Naive B cell (primary cell): ENCODE data around the gene ZNF148. TPM values are rescaled to one million over a fixed set of nuclear protein-coding genes. Genes with fewer than 3 reads are reported as not detected.
A peak's percentile ranks its signal among the peaks of the same experiment; 100 is the strongest.
"Not testable (repeated sequence)": the region's sequence is repeated elsewhere in the genome, so short reads cannot be mapped to it uniquely, and the experiment has no call there.

Experiments used
- ATAC-seq, 2 donors: fragments of 150-1000 bp; cut with Tn5 transposase; 2 replicates each; pipeline ENCODE4 v1.10.0; 2021; ENCODE audit warnings: low read depth in 2 of 2, mild to moderate bottlenecking in 2 of 2, moderate library complexity in 2 of 2
- DNase-seq: peaks from one replicate; pipeline ENCODE4 v3.0.0; 2022
- H3K27ac Mint-ChIP-seq, 6 donors: one replicate each; pipeline ENCODE4 v1.8.0; 2020 to 2022; ENCODE audit warnings: mild to moderate bottlenecking in 6 of 6, mixed read lengths in 6 of 6, moderate library complexity in 5 of 6, inconsistent platforms in 2 of 6
- H3K27me3 Mint-ChIP-seq, 3 donors: one replicate each; pipeline ENCODE4 v1.8.0; 2021 to 2022; ENCODE audit warnings: mixed read lengths in 3 of 3, mild to moderate bottlenecking in 1 of 3
- H3K36me3 Mint-ChIP-seq, 2 donors: one replicate each; pipeline ENCODE4 v1.8.0; 2020 to 2022; ENCODE audit warnings: mixed read lengths in 2 of 2, inconsistent platforms in 1 of 2, mild to moderate bottlenecking in 1 of 2
- H3K4me1 Mint-ChIP-seq, 3 donors: one replicate each; pipeline ENCODE4 v1.8.0; 2020 to 2022; ENCODE audit warnings: mixed read lengths in 3 of 3, inconsistent platforms in 1 of 3, mild to moderate bottlenecking in 1 of 3, moderate library complexity in 1 of 3
- H3K4me3 Mint-ChIP-seq, 8 donors: one replicate each; pipeline ENCODE4 v1.8.0; 2020 to 2022; ENCODE audit warnings: mild to moderate bottlenecking in 8 of 8, mixed read lengths in 8 of 8, moderate library complexity in 8 of 8, inconsistent platforms in 2 of 8
- H3K9me3 Mint-ChIP-seq, 7 donors: one replicate each; pipeline ENCODE4 v1.8.0; 2020 to 2022; ENCODE audit warnings: mixed read lengths in 7 of 7, mild to moderate bottlenecking in 5 of 7, inconsistent platforms in 2 of 7, moderate library complexity in 1 of 7
- polyA plus RNA-seq, 6 donors: library from polyadenylated mRNA; unstranded; fragments of 300-500 nt; fragmentation: Illumina TruSeq; gene quantifications; one replicate each; pipeline ENCODE4 v1.2.3, GENCODE V29; 2021; ENCODE audit warnings: low read depth in 6 of 6

ZNF148 gene
- polyA plus RNA-seq, 6 donors from 2014 or later: 81.2 to 102 (median 96.2) TPM

DNA sequence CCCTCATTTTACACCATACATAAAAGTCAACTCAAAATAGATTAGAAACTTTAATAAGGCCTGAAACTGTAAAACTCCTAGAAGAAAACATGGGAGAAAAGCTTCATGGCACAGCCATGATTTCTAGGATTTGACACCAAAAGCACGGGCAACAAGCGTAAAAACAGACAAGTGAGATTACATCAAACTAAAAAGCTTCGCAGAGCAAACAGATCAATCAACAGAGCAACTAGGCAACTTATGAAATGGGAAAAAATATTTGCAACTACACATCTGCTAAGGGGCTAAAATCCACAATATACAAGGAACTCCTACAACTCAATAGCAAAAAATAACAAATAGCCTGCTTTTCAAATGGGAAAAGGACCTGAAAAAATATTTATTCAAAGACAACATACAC is 26.1 kb downstream of the ZNF148 start:
- ATAC-seq (no peak), DNase-seq (no peak)
- Mint-ChIP-seq H3K4me1 (peaks cover 65 to 87% (median 81%) of the 10 kb centered on the region in 3 donors), H3K9me3 (peaks cover 15 to 27% (median 23%) of the 10 kb centered on the region in 7 donors), H3K27ac (peak overlapping the region in 3 of 6 donors; percentile 42 to 74 (median 64)), H3K36me3 (peaks cover 26 to 27% of the 10 kb centered on the region in 2 donors), H3K27me3 (no peaks in the 10 kb centered on the region), H3K4me3 (peak overlapping the region in 5 of 8 donors; percentile 0 to 73 (median 26))

DNA sequence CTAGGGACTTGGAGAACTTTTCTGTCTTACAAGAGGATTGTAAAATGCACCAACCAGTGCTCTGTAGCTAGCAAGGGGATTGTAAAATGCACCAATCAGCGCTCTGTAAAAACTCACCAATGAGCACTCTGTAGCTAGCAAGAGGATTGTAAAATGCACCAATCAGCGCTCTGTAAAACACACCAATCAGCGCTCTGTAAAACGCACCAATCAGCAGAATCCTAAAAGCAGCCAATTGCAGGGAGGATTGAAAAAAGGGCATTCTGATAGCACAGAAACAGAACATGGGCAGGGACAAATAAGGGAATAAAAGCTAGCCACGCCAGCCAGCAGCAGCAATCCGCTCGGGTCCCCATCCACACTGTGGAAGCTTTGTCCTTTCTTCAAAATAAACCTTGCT is 31.8 kb downstream of the ZNF148 start:
- not testable (repeated sequence) for H3K27me3 Mint-ChIP-seq, H3K27ac Mint-ChIP-seq, ATAC-seq, DNase-seq, H3K4me3 Mint-ChIP-seq
- H3K4me1 Mint-ChIP-seq: peaks cover 37 to 64% (median 63%) of the 10 kb centered on the region in 3 donors
- H3K9me3 Mint-ChIP-seq: peaks cover 15 to 35% (median 32%) of the 10 kb centered on the region in 7 donors
- peaks cover 28 to 44% of the 10 kb centered on the region in 2 donors for H3K36me3 Mint-ChIP-seq

DNA sequence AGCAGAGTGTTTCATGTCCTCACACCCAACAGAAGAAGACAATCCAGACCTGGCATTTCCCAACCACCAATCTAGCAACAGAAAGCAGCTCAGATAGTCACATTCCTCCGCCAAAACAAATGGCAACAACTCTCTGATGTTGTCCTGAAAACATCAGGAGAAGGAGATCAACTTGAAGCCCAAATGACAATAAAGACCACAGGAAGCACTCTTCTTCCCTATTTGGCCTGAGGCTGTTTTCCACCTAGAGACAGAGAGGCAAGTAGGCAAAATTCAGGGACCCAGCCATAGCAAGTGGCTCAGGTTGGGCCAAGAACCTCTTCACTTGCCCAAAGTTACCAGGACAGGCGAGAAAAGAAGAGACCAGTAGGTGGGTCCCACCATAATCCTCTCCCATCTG is 35.0 kb downstream of the ZNF148 start:
- Mint-ChIP-seq H3K27me3 (no peaks in the 10 kb centered on the region), H3K4me3 (no peak overlapping the region), H3K27ac (peak overlapping the region in 2 of 6 donors; percentile 23 to 72), H3K36me3 (peaks cover 15 to 27% of the 10 kb centered on the region in 2 donors), H3K9me3 (peaks cover 7 to 19% (median 17%) of the 10 kb centered on the region in 7 donors), H3K4me1 (peaks cover 33 to 60% (median 58%) of the 10 kb centered on the region in 3 donors)
- no peak for ATAC-seq
- no peak for DNase-seq

DNA sequence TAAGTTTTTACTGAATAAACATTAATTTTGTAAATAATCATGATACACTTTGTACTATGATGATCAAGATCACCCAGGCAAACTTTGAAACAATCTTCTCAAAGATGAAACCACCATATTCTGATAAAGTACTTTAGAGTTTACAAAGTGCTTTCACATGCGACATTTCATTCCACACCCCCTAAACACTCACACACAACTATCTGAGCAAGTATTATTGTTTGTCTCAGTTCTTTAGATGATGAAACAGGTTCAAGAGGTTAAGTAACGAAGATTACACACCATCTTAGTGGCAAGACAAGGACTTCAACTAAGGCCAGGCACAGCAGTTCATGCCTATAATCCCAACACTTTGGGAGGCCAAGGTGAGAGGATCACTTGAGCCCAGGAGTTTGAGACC is 37.6 kb downstream of the ZNF148 start:
- Mint-ChIP-seq H3K9me3 (peaks cover 8 to 13% (median 11%) of the 10 kb centered on the region in 7 donors), H3K4me3 (no peak overlapping the region), H3K27ac (peak overlapping the region in 4 of 6 donors; percentile 12 to 75 (median 32)), H3K4me1 (peaks cover 37 to 61% (median 61%) of the 10 kb centered on the region in 3 donors), H3K36me3 (peaks cover 17 to 18% of the 10 kb centered on the region in 2 donors), H3K27me3 (no peaks in the 10 kb centered on the region)
- DNase-seq (no peak), ATAC-seq (no peak)

DNA sequence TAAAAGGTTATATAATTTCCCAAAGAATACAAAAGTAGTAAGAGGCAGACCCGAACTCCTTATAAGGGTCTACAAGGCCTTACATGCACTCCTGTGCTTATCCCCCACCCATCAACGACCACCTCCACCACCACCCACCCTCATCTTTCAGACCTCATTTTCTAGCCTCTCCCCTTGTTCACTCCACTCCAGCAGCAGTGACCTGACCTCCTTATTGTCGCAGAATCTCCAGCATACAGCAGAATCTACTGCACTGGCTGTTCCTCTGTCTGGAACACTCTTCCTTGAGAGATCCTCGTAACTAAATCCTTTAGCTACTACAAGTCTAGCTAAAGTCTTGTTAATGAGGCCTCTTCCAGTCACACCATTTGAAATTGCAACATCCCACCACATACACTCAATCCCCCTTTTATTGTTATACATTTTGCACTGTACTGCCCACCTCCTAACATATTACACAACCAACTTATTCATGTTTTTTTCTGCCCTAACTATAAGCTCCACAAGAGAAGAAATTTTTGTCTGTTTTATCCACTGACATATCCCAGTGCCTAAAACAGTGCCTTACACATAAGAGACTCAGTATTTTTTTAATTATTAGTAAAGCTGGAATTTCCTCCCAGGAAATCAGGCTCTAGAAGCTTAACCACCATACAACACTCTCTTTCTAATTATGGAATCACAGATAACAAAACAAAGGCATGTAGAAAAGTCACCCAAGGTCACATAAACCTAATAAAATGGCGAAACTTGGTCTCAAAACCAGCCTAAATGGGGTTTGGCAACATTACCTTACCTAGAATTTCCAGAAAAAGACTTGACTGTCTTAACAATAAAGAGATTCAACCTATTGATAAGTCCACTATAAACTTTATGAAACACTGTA is 40.2 kb downstream of the ZNF148 start:
- peaks cover 33 to 50% (median 48%) of the 10 kb centered on the region in 3 donors for H3K4me1 Mint-ChIP-seq

DNA sequence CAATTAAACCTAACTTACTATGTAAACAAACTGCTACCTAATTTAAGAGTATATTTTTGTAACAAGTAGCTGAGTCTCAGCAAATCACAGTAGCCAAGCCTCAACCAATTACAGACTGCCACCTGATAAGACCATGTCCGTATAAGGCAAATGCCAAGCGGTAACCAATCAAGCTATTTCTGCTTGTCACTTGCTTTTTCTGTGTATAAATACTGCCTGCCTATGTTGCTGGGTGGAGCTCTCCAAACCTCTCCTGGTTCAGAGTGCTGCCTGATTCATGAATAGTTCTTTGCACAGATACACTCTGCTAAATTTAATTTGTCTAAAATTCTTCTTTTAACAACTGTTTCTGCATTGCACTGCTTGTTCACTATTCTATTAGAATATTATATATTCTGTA is 42.6 kb downstream of the ZNF148 start:
- H3K27ac Mint-ChIP-seq: peak overlapping the region in 1 of 6 donors; percentile 6
- DNase-seq (no peak), ATAC-seq (no peak)
- H3K4me3 Mint-ChIP-seq: no peak overlapping the region
- no peaks in the 10 kb centered on the region for H3K27me3 Mint-ChIP-seq
- H3K36me3 Mint-ChIP-seq: peaks cover 12 to 17% of the 10 kb centered on the region in 2 donors
- H3K9me3 Mint-ChIP-seq: peaks cover 4 to 8% (median 7%) of the 10 kb centered on the region in 7 donors
- peaks cover 21 to 36% (median 30%) of the 10 kb centered on the region in 3 donors for H3K4me1 Mint-ChIP-seq

More for the DNA sequence above, 40.2 kb downstream of the ZNF148 start:
- H3K27ac Mint-ChIP-seq: peak overlapping the region in 2 of 6 donors; percentile 3 to 42
- peak overlapping the region in 1 of 8 donors; percentile 12 for H3K4me3 Mint-ChIP-seq
- ATAC-seq (no peak), DNase-seq (no peak)
- peaks cover 5 to 8% (median 7%) of the 10 kb centered on the region in 7 donors for H3K9me3 Mint-ChIP-seq
- H3K27me3 Mint-ChIP-seq: no peaks in the 10 kb centered on the region
- H3K36me3 Mint-ChIP-seq: peaks cover 17% of the 10 kb centered on the region in 2 donors

DNA sequence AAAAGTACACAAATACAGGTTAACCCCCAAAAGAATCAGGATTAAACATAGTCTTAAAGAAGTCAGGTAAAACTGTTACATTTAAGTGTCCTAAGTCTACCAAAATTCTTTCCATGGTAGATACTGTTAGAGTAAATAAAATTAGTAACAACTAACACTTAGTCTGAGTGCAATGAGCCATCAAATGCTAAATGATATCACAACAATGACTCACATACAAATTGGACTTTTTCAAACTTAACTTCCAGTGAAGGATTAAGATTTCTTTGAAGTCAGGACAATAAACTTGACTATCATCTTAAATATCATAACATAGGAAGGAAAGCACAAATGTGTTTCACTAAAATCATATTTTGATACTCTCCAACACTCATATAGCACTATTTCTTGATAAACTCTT is 43.9 kb downstream of the ZNF148 start:
- DNase-seq: no peak
- H3K27me3 Mint-ChIP-seq: no peaks in the 10 kb centered on the region
- ATAC-seq: no peak
- no peak overlapping the region for H3K4me3 Mint-ChIP-seq
- H3K36me3 Mint-ChIP-seq: peaks cover 12 to 17% of the 10 kb centered on the region in 2 donors
- peaks cover 6 to 8% (median 7%) of the 10 kb centered on the region in 7 donors for H3K9me3 Mint-ChIP-seq
- peaks cover 20 to 23% (median 20%) of the 10 kb centered on the region in 3 donors for H3K4me1 Mint-ChIP-seq
- no peak overlapping the region for H3K27ac Mint-ChIP-seq

DNA sequence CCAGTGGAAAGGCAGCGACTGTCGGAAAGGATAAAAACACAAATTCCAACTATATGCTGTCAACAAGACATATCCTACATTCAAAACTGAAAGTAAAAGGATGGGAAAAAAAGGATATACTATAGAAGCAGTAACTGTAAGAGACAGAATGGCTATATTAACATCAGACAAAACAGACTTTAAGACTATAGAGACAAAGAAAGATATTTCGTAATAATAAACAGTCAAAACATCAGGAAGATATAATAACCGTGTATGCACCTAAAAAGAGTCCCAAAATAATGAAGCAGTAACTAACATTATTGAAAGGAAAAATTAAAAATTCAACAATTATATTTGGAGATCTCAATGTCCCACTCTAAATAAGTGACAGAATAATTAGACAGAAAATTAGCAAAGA is 48.2 kb downstream of the ZNF148 start:
- Mint-ChIP-seq H3K4me1 (peaks cover 0 to 5% (median 0%) of the 10 kb centered on the region in 3 donors), H3K36me3 (peaks cover 15 to 17% of the 10 kb centered on the region in 2 donors), H3K9me3 (peaks cover 4 to 14% (median 9%) of the 10 kb centered on the region in 7 donors), H3K27ac (peak overlapping the region in 1 of 6 donors; percentile 82), H3K27me3 (no peaks in the 10 kb centered on the region), H3K4me3 (no peak overlapping the region)
- DNase-seq (no peak), ATAC-seq (no peak)

DNA sequence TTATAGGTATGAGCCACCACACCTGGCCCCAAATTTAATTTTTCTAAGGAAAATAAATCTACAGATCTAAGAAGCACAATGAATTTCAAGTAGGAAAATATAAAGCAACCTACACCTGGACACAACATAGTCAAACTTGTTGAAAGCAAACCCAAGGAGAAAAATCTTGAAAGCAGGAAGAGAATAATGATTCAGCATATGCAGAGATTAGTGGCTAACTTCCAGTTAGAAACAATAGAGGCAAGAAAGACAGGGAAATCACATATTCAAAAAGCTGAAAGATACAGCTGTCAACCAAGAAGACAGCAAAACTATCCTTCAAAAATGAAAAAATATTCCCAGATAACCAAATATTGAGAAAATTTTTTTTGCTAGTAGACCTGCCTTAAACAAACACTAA is 49.4 kb downstream of the ZNF148 start:
- peaks cover 12 to 15% of the 10 kb centered on the region in 2 donors for H3K36me3 Mint-ChIP-seq

DNA sequence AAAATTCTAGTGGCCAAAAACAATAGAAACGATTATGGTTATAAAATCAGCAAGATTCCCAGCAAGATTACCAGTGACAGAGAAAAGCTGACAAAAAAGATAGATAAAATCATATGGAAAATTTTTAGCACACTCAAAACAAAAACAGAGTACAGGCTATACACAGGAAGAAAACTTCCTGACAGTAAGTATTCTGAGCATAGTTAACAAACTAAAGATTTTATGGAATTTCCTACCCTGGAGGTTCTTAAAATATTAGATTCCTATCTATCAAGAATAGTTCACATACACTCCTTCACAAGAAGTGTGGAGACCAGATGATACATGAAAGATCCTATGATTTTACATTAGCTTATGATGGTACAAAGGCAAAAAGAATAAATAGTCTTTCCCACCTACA is 50.8 kb downstream of the ZNF148 start:
- no peak overlapping the region for H3K4me3 Mint-ChIP-seq
- no peak for DNase-seq
- peaks cover 12 to 15% of the 10 kb centered on the region in 2 donors for H3K36me3 Mint-ChIP-seq
- peaks cover 4 to 14% (median 9%) of the 10 kb centered on the region in 7 donors for H3K9me3 Mint-ChIP-seq
- H3K27ac Mint-ChIP-seq: no peak overlapping the region
- no peaks in the 10 kb centered on the region for H3K27me3 Mint-ChIP-seq
- ATAC-seq: no peak
- H3K4me1 Mint-ChIP-seq: no peaks in the 10 kb centered on the region

More for the DNA sequence above, 49.4 kb downstream of the ZNF148 start:
- Mint-ChIP-seq H3K9me3 (peaks cover 4 to 14% (median 9%) of the 10 kb centered on the region in 7 donors), H3K4me1 (no peaks in the 10 kb centered on the region), H3K4me3 (no peak overlapping the region), H3K27ac (peak overlapping the region in 2 of 6 donors; percentile 20 to 71), H3K27me3 (no peaks in the 10 kb centered on the region)
- no peak for ATAC-seq
- DNase-seq: no peak

DNA sequence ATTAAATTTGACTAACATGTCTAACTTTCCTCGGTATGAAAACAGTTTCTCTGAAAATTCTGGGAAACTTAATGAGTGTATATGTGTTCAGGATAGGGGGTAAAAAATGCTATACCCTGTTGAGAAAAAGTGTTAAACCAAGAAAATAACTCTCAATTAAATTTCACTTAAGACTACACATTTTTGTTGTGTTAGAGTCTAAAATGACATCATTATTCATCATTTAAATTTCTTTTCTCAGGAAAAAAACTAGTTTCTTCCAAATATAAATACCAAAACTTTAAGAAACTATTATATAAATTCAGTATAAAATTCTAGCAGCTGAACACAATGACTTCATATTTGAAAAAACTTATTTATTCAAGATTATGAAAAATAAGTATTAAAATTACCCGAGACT is 52.2 kb downstream of the ZNF148 start:
- DNase-seq (no peak), ATAC-seq (no peak)
- H3K36me3 Mint-ChIP-seq: peaks cover 12 to 15% of the 10 kb centered on the region in 2 donors
- H3K27ac Mint-ChIP-seq: no peak overlapping the region
- H3K9me3 Mint-ChIP-seq: peaks cover 4 to 14% (median 9%) of the 10 kb centered on the region in 7 donors
- H3K27me3 Mint-ChIP-seq: no peaks in the 10 kb centered on the region
- H3K4me3 Mint-ChIP-seq: no peak overlapping the region
- peaks cover 0 to 8% (median 4%) of the 10 kb centered on the region in 3 donors for H3K4me1 Mint-ChIP-seq

DNA sequence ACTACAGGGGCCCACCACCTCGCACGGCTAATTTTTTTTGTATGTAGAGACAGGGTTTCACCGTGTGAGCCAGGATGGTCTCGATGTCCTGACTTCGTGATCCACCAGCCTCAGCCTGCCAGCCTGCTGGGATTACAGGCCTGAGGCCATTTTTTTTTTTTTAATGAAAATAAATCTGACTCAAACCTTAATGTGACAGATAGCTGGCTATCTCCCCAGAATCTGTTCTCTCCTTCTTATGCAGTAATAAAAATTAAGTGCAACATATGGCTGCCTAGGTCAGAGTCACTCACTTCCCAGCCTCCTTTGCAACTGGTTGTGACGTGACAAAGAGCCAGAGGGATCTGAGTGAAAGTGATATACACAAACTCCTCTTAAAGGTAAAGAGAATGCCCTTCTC is 53.0 kb downstream of the ZNF148 start:
- H3K27ac Mint-ChIP-seq: peak overlapping the region in 2 of 6 donors; percentile 19 to 79
- peaks cover 12 to 15% of the 10 kb centered on the region in 2 donors for H3K36me3 Mint-ChIP-seq
- H3K27me3 Mint-ChIP-seq: no peaks in the 10 kb centered on the region
- H3K9me3 Mint-ChIP-seq: peaks cover 4 to 14% (median 9%) of the 10 kb centered on the region in 7 donors
- peaks cover 3 to 13% (median 7%) of the 10 kb centered on the region in 3 donors for H3K4me1 Mint-ChIP-seq
- DNase-seq (no peak), ATAC-seq (no peak)
- H3K4me3 Mint-ChIP-seq: peak overlapping the region in 1 of 8 donors; percentile 16

DNA sequence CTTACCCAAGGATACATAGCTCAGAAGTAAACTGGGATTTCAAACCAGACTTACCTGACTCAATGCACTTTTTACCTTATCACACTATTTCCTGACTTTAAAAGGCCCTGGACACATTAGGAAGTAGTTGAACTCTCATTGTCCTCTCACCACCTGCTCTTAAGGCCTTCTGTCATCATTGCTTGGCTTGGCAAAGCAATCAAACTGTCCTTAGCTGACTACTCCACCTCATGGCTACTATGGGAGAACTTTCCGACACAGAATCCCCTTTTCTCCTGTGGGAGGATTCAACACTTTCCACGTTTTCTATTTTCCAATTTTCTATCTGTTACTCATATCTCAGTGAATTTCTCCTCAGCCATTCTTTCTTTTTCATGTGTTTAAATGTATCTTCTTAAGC is 55.4 kb downstream of the ZNF148 start:
- no peak for ATAC-seq
- H3K27ac Mint-ChIP-seq: peak overlapping the region in 3 of 6 donors; percentile 9 to 67 (median 54)
- H3K36me3 Mint-ChIP-seq: peaks cover 0 to 5% of the 10 kb centered on the region in 2 donors
- H3K9me3 Mint-ChIP-seq: peaks cover 0 to under 1% (median 0%) of the 10 kb centered on the region in 7 donors
- no peak for DNase-seq
- no peak overlapping the region for H3K4me3 Mint-ChIP-seq
- H3K4me1 Mint-ChIP-seq: peaks cover 16 to 27% (median 17%) of the 10 kb centered on the region in 3 donors
- H3K27me3 Mint-ChIP-seq: no peaks in the 10 kb centered on the region
